ENCODE results near the gene EYA3.

GRCh38 chr1:28027238-28027637 lies 61.2 kb downstream of the EYA3 start:
- TF ChIP-seq CTCF (conservative IDR thresholded peaks at IDR 0.05) (no peak), ZFX (IDR thresholded peaks at IDR 0.05) (no peak)
